ENCODE measurements around the gene MTHFSD. TPM values are rescaled to one million over a fixed set of nuclear protein-coding genes. Genes with fewer than 3 reads are reported as not detected.
A peak's percentile ranks its signal among the peaks of the same experiment; 100 is the strongest.

MTHFSD gene
- total RNA-seq, 2 donors from 2014 or later = 23.7 to 43.8 TPM

DNA sequence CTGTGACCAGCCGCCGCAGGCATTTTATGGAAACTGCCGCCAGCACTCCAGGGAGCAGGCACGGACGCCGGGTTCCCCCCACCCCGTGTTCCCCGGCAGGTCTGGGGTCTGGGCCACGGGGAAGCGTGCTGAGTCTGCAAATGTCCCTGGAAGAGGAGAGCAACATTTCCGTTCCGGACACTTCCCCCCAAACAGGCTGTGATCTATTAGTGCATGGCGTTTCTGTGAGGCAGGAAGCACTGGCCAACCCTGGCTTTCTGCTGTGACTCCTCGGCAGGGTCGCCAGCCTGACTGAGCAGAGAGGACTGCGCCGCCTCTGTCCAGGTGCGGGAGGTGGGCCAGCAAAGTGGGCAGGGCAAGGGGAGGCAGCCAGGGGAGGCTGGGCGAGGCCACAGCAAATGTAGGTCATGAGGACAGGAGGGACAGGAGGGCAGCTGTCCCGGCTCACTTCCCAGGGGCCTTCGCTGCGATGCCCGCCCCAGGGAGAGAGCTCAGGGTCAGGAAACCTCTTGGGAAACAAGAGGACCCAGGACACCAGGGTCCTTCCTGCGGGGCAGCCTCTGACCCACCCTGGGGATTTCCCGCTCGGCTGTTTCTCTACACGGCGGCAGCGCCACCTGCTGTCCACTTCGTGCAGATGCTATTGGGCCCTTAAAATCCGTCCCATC, 35.3 kb downstream of the MTHFSD start:
- peak; percentile 32 for DNase-seq (ENCODE audit: low spot score)
- no peaks in the 10 kb centered on the region for H3K36me3 ChIP-seq
- no peaks in the 10 kb centered on the region for H3K9me3 ChIP-seq
- 10% methylated on average over 31 of the region's 31 CpGs for WGBS
- peaks cover 30% of the 10 kb centered on the region for H3K27me3 ChIP-seq (replicated peaks; ENCODE audit: insufficient read depth)
- peak overlapping the region in 1 of 2 donors; percentile 35 for H3K27ac ChIP-seq
- no peak overlapping the region for H3K4me3 ChIP-seq
- H3K4me1 ChIP-seq (replicated peaks) = no peaks in the 10 kb centered on the region
- intact Hi-C loops (cut with DNase I) = loop anchor here (2.0 to 5.0 kb wide), 4 partner anchors 367 to 699 kb away; no protein-coding TSS in a partner anchor
- TF ChIP-seq, protein P1, sequence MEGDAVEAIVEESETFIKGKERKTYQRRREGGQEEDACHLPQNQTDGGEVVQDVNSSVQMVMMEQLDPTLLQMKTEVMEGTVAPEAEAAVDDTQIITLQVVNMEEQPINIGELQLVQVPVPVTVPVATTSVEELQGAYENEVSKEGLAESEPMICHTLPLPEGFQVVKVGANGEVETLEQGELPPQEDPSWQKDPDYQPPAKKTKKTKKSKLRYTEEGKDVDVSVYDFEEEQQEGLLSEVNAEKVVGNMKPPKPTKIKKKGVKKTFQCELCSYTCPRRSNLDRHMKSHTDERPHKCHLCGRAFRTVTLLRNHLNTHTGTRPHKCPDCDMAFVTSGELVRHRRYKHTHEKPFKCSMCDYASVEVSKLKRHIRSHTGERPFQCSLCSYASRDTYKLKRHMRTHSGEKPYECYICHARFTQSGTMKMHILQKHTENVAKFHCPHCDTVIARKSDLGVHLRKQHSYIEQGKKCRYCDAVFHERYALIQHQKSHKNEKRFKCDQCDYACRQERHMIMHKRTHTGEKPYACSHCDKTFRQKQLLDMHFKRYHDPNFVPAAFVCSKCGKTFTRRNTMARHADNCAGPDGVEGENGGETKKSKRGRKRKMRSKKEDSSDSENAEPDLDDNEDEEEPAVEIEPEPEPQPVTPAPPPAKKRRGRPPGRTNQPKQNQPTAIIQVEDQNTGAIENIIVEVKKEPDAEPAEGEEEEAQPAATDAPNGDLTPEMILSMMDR (IDR thresholded peaks at IDR 0.05) = peak; percentile 73 to 90 (median 84)
- TF ChIP-seq POLR2AphosphoS5 (IDR thresholded peaks at IDR 0.05) = peak; percentile 13
- TF ChIP-seq POLR2A (IDR thresholded peaks at IDR 0.05) = no peak

DNA sequence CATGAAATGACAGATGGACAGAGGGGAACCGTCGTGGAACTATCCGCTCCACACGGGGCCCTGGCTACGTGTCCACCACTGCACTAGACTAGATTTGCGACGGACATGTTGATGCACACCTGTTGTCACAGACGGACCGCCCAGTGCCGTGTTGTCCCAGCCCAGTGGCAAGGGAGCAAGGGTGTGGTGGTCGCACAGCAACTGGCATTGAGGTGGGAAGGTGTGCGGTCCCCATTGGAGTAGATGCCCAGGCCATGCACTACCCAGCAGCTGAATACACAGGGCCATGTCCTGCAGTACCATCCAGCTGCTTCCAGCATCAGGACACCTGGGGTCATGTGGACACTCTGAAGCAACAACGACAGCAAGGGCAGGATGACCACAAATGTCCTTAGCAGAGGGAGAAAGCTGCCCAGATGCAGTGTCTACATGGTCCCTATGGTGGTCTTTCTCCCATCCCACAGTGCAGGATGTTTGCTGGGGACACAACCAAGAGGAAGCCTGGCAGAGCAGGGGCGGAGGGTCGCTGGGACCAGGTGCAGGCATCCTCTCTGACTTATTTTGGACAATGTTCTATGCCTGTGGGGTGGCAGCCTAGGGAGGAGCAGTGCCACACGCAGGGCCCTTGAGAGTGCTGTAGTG, 35.9 kb downstream of the MTHFSD start:
- Histone ChIP-seq H3K27ac (no peak overlapping the region), H3K36me3 (no peaks in the 10 kb centered on the region), H3K4me1 (replicated peaks) (no peaks in the 10 kb centered on the region), H3K27me3 (replicated peaks; ENCODE audit: insufficient read depth) (peaks cover 31% of the 10 kb centered on the region), H3K4me3 (no peak overlapping the region), H3K9me3 (no peaks in the 10 kb centered on the region)
- no peak for DNase-seq (ENCODE audit: low spot score)
- 81% methylated on average over 16 of the region's 16 CpGs for WGBS
- TF ChIP-seq POLR2AphosphoS5 (IDR thresholded peaks at IDR 0.05) (no peak), POLR2A (IDR thresholded peaks at IDR 0.05) (no peak)
- TF ChIP-seq, protein P1 (IDR thresholded peaks at IDR 0.05) = no peak
- intact Hi-C loops (cut with DNase I) = loop anchor here (2.0 to 5.0 kb wide), 4 partner anchors 367 to 698 kb away; no protein-coding TSS in a partner anchor

DNA sequence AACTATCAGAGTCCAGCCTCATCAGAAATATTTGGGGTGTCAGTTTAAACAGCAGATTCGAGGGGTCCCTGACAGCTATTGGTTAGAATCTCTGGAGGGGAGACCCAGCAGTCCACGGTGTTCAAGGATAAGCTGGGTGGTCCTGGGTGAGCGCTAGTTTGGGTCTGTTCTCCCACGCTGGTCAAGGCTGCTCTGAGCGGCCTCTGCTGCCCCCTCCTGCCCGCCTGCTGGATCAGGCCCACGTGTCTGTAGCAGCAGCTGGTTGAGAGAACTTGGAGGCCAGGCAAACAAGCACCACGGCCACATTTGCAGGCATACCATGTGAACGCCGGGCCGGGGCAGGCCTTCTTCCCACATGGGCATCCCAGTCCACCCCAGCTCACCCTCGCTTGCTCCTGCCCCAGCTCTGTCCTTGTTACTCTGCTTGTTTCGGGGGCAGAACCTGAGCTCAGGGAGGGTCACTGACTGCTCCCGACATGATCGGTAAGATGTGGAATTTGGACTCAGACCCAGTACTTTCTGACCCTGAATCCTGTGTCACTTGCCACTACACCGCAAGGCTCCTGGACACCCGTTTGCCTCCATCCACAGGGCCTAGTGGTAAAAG, 37.3 kb downstream of the MTHFSD start:
- intact Hi-C loops (cut with DNase I) = loop anchor here (2.0 to 5.0 kb wide), 5 partner anchors 177 to 697 kb away; no protein-coding TSS in a partner anchor
- Histone ChIP-seq H3K27me3 (replicated peaks; ENCODE audit: insufficient read depth) (peaks cover 42% of the 10 kb centered on the region), H3K4me1 (replicated peaks) (no peaks in the 10 kb centered on the region), H3K36me3 (no peaks in the 10 kb centered on the region), H3K9me3 (no peaks in the 10 kb centered on the region), H3K4me3 (no peak overlapping the region), H3K27ac (peak overlapping the region; percentile 86 to 87)
- WGBS = 14% methylated on average over 17 of the region's 17 CpGs
- DNase-seq (ENCODE audit: low spot score) = peak; percentile 46
- TF ChIP-seq POLR2A (IDR thresholded peaks at IDR 0.05) = no peak
- TF ChIP-seq POLR2AphosphoS5 (IDR thresholded peaks at IDR 0.05) = peak; percentile 4
- TF ChIP-seq, protein P1 (IDR thresholded peaks at IDR 0.05) = peak in 3 of 4 experiments; percentile 66 to 85 (median 83)

DNA sequence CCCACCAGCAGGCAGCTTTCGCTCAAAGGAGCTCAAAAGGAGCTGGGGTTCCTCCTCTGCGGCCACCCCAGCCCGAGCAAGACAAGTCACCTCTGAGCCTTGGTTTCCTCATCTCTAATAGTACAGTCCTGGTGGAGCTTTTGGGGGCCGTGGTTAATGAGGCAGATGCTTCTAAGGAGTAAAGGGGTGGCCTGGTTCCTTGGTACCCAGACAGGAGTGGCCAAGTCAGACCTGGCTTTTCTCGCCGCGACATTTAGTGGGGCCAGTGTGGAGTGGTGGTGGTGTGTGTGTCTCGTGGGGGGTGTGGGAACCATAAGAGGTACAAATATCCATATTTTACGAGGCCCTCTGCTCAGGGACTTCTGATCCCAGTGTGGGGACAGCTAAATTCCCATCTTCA, 38.0 kb downstream of the MTHFSD start:
- peaks cover 48% of the 10 kb centered on the region for H3K27me3 ChIP-seq (replicated peaks; ENCODE audit: insufficient read depth)
- no peak for TF ChIP-seq POLR2AphosphoS5 (IDR thresholded peaks at IDR 0.05)
- TF ChIP-seq, protein P1 (IDR thresholded peaks at IDR 0.05) = no peak
- TF ChIP-seq POLR2A (IDR thresholded peaks at IDR 0.05) = no peak
- WGBS = 28% methylated on average over 9 of the region's 9 CpGs
- intact Hi-C loops (cut with DNase I) = loop anchor here (2.0 to 5.0 kb wide), 2 partner anchors 176 to 365 kb away; no protein-coding TSS in a partner anchor
- no peak for DNase-seq (ENCODE audit: low spot score)
- no peaks in the 10 kb centered on the region for H3K36me3 ChIP-seq
- no peak overlapping the region for H3K4me3 ChIP-seq
- H3K4me1 ChIP-seq (replicated peaks) = no peaks in the 10 kb centered on the region
- peak overlapping the region; percentile 86 to 87 for H3K27ac ChIP-seq
- H3K9me3 ChIP-seq = no peaks in the 10 kb centered on the region
